HG03097 (cell line): Measurements from ENCODE around the gene KRT5.
"Not testable (repeated sequence)": the region's sequence is repeated elsewhere in the genome, so short reads cannot be mapped to it uniquely, and the experiment has no call there.

Source experiments
- ATAC-seq: cut with Tn5 transposase; IDR thresholded peaks from one replicate; pipeline ENCODE4 v1.9.1; 2021; ENCODE audit not compliant: unreplicated experiment, low FRiP score

Gene KRT5

GRCh38 chr12:52522346-52523011, 2.3 kb upstream of the KRT5 start:
- ATAC-seq, result no peak

- no peak for ATAC-seq
Observed at GRCh38 chr12:52521568-52522266, 1.5 kb upstream of the KRT5 start.

DNA sequence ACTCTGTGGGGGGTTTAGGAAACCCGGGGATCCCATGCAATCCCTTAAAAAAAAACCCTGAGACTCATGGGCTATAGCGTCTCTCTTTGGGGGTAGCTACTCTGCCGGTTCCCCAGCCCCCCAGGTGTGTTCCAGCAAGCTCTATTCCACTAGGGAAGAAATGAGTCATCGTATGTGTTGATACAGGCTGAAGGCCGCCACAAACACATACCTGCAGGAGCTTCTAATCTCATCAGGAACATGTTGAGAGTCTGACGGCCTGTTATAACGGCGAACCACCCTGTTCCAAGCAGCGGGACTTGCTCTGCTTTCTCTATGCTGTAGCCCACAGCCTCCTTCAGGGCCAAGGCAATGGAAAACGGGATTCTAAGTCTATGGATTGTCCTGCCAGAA, 977 bp upstream of the KRT5 start:
- no peak for ATAC-seq

DNA sequence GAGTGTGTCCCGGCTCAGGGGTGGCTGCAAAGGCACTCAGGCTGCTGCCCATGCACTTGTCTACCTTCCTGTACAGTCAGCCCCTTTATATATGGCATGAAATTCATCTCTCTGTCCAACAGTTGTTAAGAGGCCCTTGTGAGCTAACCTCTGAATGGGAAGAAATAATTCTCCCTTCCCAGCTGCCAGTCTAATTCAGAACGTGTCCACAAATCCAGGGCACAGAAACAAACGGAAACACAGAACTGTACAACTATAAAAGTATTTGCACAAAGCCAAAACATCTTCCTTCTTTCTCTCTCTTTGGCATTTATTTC, 849 bp downstream of the KRT5 start:
- no peak for ATAC-seq

DNA sequence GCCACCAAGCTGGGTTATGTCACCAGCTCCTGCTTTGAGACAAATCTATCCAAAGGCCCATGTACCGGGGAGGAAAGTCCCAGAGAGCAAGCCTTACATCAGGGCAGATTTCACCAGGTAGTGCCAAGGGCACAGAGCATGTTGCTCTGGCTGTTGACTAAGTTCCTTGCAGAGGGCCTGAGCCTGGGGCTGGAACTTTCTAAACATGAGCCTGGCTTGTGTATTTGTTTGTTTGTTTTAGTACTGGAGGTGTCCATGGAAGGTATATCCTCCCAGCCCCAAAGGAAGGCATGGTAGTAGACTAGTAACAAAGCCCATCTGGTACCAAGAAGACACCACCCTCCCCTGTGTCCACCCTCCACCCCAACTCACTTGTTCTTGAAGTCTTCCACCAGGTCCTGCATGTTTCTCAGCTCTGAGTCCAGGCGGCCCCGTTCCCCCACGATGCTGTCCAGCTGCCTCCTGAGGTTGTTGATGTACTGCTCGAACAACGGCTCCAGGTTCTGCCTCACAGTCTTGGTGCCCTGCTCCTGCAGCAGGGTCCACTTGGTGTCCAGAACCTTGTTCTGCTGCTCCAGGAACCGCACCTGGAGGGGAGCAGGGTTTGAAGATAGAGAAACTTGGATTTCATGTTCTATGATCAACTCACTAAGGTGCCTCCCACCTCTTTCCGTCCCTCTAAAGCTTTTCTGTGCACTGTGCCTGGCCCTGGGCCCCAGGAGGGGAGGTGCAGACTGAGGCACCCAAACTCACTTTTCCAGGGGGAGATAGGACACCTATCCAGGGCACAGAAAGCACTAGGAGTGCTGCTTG, 1.4 kb downstream of the KRT5 start:
- no peak for ATAC-seq

- ATAC-seq, result no peak
Observed at GRCh38 chr12:52517888-52518287, 2.3 kb downstream of the KRT5 start.

DNA sequence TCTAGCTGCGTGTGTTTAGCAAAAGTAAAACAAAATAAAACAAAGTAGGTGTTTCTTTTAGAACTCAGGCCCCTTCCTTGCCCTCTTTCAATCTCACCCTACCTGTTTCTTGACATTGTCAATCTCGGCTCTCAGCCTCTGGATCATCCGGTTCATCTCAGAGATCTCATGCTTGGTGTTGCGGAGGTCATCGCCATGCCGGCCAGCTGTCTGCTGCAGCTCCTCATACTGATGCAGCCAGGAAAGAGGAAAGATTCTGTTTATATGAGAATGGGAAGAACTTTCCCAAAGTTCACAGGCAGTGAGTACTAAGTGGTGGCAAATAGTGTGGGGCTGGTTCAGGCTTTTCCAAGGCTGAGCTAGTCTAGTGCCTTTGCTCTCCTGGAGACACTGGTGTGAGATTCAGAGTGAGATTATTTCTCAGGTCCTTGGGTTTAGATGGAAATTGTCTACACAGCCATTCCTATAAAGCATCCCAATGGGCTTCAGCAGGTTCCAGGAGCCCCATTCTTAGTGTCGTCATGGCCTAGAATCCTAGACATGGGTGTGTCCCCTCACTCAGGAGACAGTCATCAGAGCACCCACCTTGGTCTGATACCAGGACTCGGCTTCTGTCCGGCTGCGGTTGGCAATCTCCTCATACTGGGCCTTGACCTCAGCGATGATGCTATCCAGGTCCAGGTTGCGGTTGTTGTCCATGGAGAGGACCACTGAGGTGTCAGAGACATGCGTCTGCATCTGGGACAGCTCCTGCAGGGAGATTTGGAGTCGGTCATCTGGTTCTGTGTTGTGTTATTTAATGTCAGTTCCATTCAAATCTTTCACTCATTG, 3.0 kb downstream of the KRT5 start:
- ATAC-seq, result no peak

GRCh38 chr12:52515927-52516831, 4.0 kb downstream of the KRT5 start:
- no peak for ATAC-seq

DNA sequence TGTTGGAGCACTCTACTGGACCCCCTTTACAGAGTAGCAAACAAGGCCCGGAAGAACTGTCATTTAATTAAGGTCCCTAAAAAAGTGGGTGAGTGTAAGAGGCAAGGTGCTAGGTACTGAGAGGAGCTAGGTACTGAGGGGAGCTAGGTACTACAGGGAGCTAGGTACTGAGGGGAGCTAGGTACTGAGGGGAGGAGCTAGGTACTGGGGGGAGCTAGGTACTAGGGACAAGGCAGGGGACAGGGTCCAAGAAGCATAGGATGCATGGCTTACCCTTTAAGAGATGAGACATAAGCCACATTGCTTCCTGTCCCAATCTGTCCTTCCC, 4.9 kb downstream of the KRT5 start:
- no peak for ATAC-seq

DNA sequence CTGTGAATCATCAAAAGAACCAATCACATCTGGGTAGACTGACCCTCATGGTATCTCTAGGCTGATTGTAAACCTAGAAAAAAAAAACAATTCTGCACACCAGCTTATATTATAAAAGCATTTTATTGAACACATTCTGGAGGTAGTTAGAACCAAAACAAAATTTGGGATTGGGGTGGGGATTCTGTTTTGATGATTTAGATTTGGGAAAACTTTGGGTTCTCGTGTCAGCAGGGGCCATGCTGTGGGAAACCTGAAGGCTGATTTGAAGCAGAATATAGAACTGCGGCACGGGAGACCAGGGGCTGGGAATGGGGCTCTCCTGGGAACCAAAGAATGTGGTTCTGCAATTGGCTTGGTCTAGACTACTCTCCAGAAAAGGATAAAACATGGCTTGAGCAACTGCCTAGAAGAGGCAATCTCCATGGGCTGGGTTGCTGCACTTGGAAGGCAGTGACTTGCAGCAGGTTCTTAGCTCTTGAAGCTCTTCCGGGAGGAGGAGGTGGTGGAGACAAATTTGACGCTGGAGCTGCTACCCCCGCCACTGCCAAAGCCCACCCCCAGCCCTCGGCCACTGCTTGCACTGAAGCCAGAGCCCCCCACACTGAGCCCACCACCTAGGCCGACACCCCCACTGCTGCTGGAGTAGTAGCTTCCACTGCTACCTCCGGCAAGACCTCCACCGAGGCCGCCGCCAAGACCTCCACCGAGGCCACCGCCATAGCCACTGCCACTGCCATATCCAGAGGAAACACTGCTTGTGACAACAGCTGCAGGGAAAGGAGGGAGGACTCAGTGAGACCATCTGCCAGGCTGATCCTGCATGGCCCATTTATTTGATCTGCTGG, 5.5 kb downstream of the KRT5 start:
- ATAC-seq, result no peak

- no peak for ATAC-seq
Observed at GRCh38 chr12:52513736-52514135, 6.5 kb downstream of the KRT5 start.

DNA sequence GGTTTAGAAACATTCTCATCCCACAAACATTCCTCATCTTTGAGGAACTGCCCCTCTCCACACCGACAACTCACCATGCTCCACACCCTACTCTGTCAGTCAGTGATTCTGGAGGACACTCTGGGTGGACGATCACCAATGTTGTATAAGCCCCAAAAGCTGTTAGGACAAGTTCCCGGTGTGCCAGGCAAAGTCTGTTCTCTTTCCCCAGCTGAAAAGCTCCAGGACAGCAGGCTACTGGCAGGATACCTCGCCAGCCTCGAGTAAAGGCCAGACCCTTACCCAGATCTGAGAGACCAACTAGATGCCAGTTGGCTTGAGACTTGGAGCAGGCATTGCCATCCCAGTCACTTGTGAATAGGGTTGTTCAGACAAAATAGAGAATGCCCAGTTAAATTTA, 12.0 kb downstream of the KRT5 start:
- ATAC-seq, result no peak

- ATAC-seq, result no peak
Observed at GRCh38 chr12:52506858-52507715, 13.1 kb downstream of the KRT5 start.

- ATAC-seq, result no peak
Observed at GRCh38 chr12:52502877-52503276, 17.3 kb downstream of the KRT5 start.

DNA sequence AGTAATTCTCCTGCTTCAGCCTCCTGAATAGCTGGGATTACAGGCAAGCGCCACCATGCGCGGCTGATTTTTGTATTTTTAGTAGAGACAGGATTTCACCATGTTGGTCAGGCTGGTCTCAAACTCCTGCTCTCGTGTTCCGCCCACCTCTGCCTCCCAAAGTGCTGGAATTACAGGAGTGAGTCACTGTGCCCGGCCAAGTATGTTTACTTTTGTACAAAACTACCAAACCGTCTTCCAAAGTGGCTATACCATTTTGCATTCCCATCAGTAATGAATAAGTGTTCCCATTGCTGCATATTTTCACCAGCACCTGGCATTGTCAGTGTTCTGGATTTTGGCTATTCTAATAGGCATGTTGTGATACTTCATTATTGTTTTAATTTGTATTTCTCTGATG, 18.7 kb downstream of the KRT5 start:
- ATAC-seq, result no peak

- ATAC-seq, result not testable (repeated sequence)
Observed at GRCh38 chr12:52500574-52500973, 19.6 kb downstream of the KRT5 start.

- no peak for ATAC-seq
Observed at GRCh38 chr12:52499806-52500560, 20.2 kb downstream of the KRT5 start.

DNA sequence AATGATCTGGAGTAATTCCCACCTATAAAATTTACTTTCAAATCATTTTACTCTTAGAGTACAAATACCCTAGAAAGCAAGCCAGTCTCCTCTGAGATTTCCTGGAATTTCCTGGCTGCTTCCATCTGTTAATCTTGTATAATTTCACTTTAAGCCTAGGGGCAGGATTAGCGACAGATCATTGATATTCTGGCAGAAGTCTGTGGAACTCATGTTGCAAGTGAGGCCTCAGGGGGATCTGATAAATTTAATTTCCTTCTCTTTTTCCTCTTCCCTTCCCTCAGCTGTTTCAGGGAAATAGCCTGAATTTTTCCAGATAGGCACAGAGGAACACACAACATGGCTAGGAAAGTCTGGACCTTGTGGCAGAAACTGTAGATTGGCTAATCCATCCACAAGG, 21.2 kb downstream of the KRT5 start:
- ATAC-seq, result no peak
